Activated CD4-positive, alpha-beta memory T cell treated with anti-CD3 and anti-CD28 coated beads for 36 hours (primary cell): ENCODE results near the gene IRF7. TPM values are rescaled to one million over a fixed set of nuclear protein-coding genes. Genes with fewer than 3 reads are reported as not detected.

Experiments used
- CTCF ChIA-PET: fragments of 350-600 bp; sonication (Branson Sonifier 250); formaldehyde crosslinking; loops from one replicate; lab custom pipeline; 2021; ENCODE audit warnings: antibody characterized with exemption, inconsistent platforms; lab: Charles Lee
- POLR2A ChIA-PET: fragments of 350-600 bp; sonication (Branson Sonifier 250); formaldehyde crosslinking; loops from one replicate; lab custom pipeline; 2021; ENCODE audit warnings: antibody characterized with exemption; lab: Charles Lee
- DNase-seq: peaks from one replicate; pipeline ENCODE4 v3.0.0-alpha.2; 2020
- H3K27ac Mint-ChIP-seq: one replicate; pipeline ENCODE4 v1.8.0; 2021; ENCODE audit warnings: mixed read lengths
- H3K27me3 Mint-ChIP-seq: one replicate; pipeline ENCODE4 v1.8.0; 2021; ENCODE audit warnings: mixed read lengths
- H3K36me3 Mint-ChIP-seq: one replicate; pipeline ENCODE4 v1.8.0; 2021; ENCODE audit warnings: mixed read lengths
- H3K4me1 Mint-ChIP-seq: one replicate; pipeline ENCODE4 v1.8.0; 2021; ENCODE audit warnings: low read depth, mixed read lengths
- H3K4me3 Mint-ChIP-seq: one replicate; pipeline ENCODE4 v1.8.0; 2021; ENCODE audit warnings: mild to moderate bottlenecking, mixed read lengths
- H3K9me3 Mint-ChIP-seq: one replicate; pipeline ENCODE4 v1.8.0; 2021; ENCODE audit warnings: mixed read lengths
- intact Hi-C: fragments of 100-400 bp; cut with micrococcal nuclease; formaldehyde crosslinking; loops from one replicate; pipeline ENCODE4 v1.15.1; 2023
- total RNA-seq, 2 experiments: library from RNA; stranded (reverse); gene quantifications; one replicate each; pipeline ENCODE4 v1.2.3, GENCODE V29; 2021

IRF7 gene
- total RNA-seq, 2 experiments from 2014 or later, result 79.9 to 80.7 TPM

GRCh38 chr11:608791-609251, 6.9 kb downstream of the IRF7 start:
- no peak for DNase-seq
- Mint-ChIP-seq H3K4me3 (no peak overlapping the region), H3K4me1 (peaks cover 7% of the 10 kb centered on the region), H3K36me3 (peaks cover 31% of the 10 kb centered on the region), H3K27me3 (no peaks in the 10 kb centered on the region), H3K9me3 (no peaks in the 10 kb centered on the region), H3K27ac (no peak overlapping the region)
- intact Hi-C loops, result no loop called here
- POLR2A ChIA-PET, result no interaction called here
- CTCF ChIA-PET, result no interaction called here

GRCh38 chr11:607971-608659, 7.6 kb downstream of the IRF7 start:
- intact Hi-C loops, result no loop called here
- no peak for DNase-seq
- Mint-ChIP-seq H3K27ac (no peak overlapping the region), H3K9me3 (no peaks in the 10 kb centered on the region), H3K4me3 (no peak overlapping the region), H3K27me3 (no peaks in the 10 kb centered on the region), H3K4me1 (peaks cover 2% of the 10 kb centered on the region), H3K36me3 (peaks cover 29% of the 10 kb centered on the region)
- ChIA-PET POLR2A (no interaction called here), CTCF (no interaction called here)

GRCh38 chr11:607020-607780, 8.6 kb downstream of the IRF7 start:
- peaks cover 25% of the 10 kb centered on the region for H3K36me3 Mint-ChIP-seq
- no peaks in the 10 kb centered on the region for H3K27me3 Mint-ChIP-seq
- ChIA-PET CTCF (no interaction called here), POLR2A (no interaction called here)
- H3K27ac Mint-ChIP-seq, result no peak overlapping the region
- H3K4me1 Mint-ChIP-seq, result peaks cover 2% of the 10 kb centered on the region
- H3K4me3 Mint-ChIP-seq, result no peak overlapping the region
- intact Hi-C loops, result no loop called here
- H3K9me3 Mint-ChIP-seq, result no peaks in the 10 kb centered on the region
- no peak for DNase-seq

GRCh38 chr11:606245-606644, 9.5 kb downstream of the IRF7 start:
- no peak overlapping the region for H3K4me3 Mint-ChIP-seq
- ChIA-PET CTCF (no interaction called here), POLR2A (no interaction called here)
- intact Hi-C loops, result no loop called here
- H3K27me3 Mint-ChIP-seq, result no peaks in the 10 kb centered on the region
- DNase-seq, result no peak
- no peaks in the 10 kb centered on the region for H3K4me1 Mint-ChIP-seq
- H3K9me3 Mint-ChIP-seq, result no peaks in the 10 kb centered on the region
- H3K27ac Mint-ChIP-seq, result no peak overlapping the region
- H3K36me3 Mint-ChIP-seq, result peaks cover 29% of the 10 kb centered on the region

- H3K4me3 Mint-ChIP-seq, result no peak overlapping the region
- DNase-seq, result no peak
- H3K9me3 Mint-ChIP-seq, result no peaks in the 10 kb centered on the region
- POLR2A ChIA-PET, result no interaction called here
- peaks cover 25% of the 10 kb centered on the region for H3K36me3 Mint-ChIP-seq
- no peaks in the 10 kb centered on the region for H3K27me3 Mint-ChIP-seq
- intact Hi-C loops, result no loop called here
- no peaks in the 10 kb centered on the region for H3K4me1 Mint-ChIP-seq
- H3K27ac Mint-ChIP-seq, result no peak overlapping the region
- CTCF ChIA-PET, result no interaction called here
These were observed 10.2 kb downstream of the IRF7 start for GRCh38 chr11:605286-606129.

- Mint-ChIP-seq H3K36me3 (peaks cover 31% of the 10 kb centered on the region), H3K27me3 (no peaks in the 10 kb centered on the region), H3K4me1 (no peaks in the 10 kb centered on the region), H3K4me3 (no peak overlapping the region), H3K27ac (no peak overlapping the region), H3K9me3 (no peaks in the 10 kb centered on the region)
- intact Hi-C loops, result no loop called here
- DNase-seq, result no peak
- CTCF ChIA-PET, result no interaction called here
- POLR2A ChIA-PET, result no interaction called here
These were observed 12.6 kb downstream of the IRF7 start for GRCh38 chr11:603154-603553.

- intact Hi-C loops, result no loop called here
- DNase-seq, result no peak
- ChIA-PET POLR2A (no interaction called here), CTCF (no interaction called here)
- Mint-ChIP-seq H3K4me1 (no peaks in the 10 kb centered on the region), H3K27ac (no peak overlapping the region), H3K36me3 (peaks cover 33% of the 10 kb centered on the region), H3K27me3 (no peaks in the 10 kb centered on the region), H3K9me3 (no peaks in the 10 kb centered on the region), H3K4me3 (no peak overlapping the region)
These were observed 14.0 kb downstream of the IRF7 start for GRCh38 chr11:601573-602245.

- ChIA-PET POLR2A (no interaction called here), CTCF (no interaction called here)
- H3K9me3 Mint-ChIP-seq, result no peaks in the 10 kb centered on the region
- H3K27me3 Mint-ChIP-seq, result no peaks in the 10 kb centered on the region
- no peak overlapping the region for H3K27ac Mint-ChIP-seq
- intact Hi-C loops, result no loop called here
- no peak overlapping the region for H3K4me3 Mint-ChIP-seq
- peaks cover 8% of the 10 kb centered on the region for H3K4me1 Mint-ChIP-seq
- DNase-seq, result no peak
- H3K36me3 Mint-ChIP-seq, result peaks cover 40% of the 10 kb centered on the region
These were observed 17.6 kb downstream of the IRF7 start for GRCh38 chr11:598005-598680.

- Mint-ChIP-seq H3K27ac (no peak overlapping the region), H3K4me3 (no peak overlapping the region), H3K4me1 (peaks cover 8% of the 10 kb centered on the region), H3K36me3 (peaks cover 45% of the 10 kb centered on the region), H3K9me3 (no peaks in the 10 kb centered on the region), H3K27me3 (no peaks in the 10 kb centered on the region)
- ChIA-PET POLR2A (no interaction called here), CTCF (no interaction called here)
- no peak for DNase-seq
- intact Hi-C loops, result no loop called here
These were observed 18.5 kb downstream of the IRF7 start for GRCh38 chr11:597166-597725.

GRCh38 chr11:596374-596773, 19.4 kb downstream of the IRF7 start:
- POLR2A ChIA-PET, result interaction anchor here (0.6 kb wide), 1 partner anchor 145 kb away, joined by 3 read pairs; no protein-coding TSS in a partner anchor

GRCh38 chr11:595400-595799, 20.4 kb downstream of the IRF7 start:
- H3K9me3 Mint-ChIP-seq, result no peaks in the 10 kb centered on the region
- no peak for DNase-seq
- H3K27ac Mint-ChIP-seq, result no peak overlapping the region
- intact Hi-C loops, result no loop called here
- ChIA-PET POLR2A (no interaction called here), CTCF (no interaction called here)
- no peak overlapping the region for H3K4me3 Mint-ChIP-seq
- peaks cover 41% of the 10 kb centered on the region for H3K36me3 Mint-ChIP-seq
- no peaks in the 10 kb centered on the region for H3K27me3 Mint-ChIP-seq
- peaks cover 8% of the 10 kb centered on the region for H3K4me1 Mint-ChIP-seq

More at GRCh38 chr11:596374-596773, 19.4 kb downstream of the IRF7 start:
- Mint-ChIP-seq H3K4me1 (peaks cover 8% of the 10 kb centered on the region), H3K27me3 (no peaks in the 10 kb centered on the region), H3K4me3 (no peak overlapping the region), H3K9me3 (no peaks in the 10 kb centered on the region), H3K36me3 (peaks cover 39% of the 10 kb centered on the region), H3K27ac (peak overlapping the region; percentile 38)
- intact Hi-C loops, result no loop called here
- DNase-seq, result peak; percentile 45
- CTCF ChIA-PET, result no interaction called here
